Measurements from ENCODE around the gene CEBPB. TPM values are rescaled to one million over a fixed set of nuclear protein-coding genes. Genes with fewer than 3 reads are reported as not detected.

CEBPB gene
- total and polyA plus RNA-seq, 4 donors, result 19.7 to 61.8 (median 29.2) TPM

DNA sequence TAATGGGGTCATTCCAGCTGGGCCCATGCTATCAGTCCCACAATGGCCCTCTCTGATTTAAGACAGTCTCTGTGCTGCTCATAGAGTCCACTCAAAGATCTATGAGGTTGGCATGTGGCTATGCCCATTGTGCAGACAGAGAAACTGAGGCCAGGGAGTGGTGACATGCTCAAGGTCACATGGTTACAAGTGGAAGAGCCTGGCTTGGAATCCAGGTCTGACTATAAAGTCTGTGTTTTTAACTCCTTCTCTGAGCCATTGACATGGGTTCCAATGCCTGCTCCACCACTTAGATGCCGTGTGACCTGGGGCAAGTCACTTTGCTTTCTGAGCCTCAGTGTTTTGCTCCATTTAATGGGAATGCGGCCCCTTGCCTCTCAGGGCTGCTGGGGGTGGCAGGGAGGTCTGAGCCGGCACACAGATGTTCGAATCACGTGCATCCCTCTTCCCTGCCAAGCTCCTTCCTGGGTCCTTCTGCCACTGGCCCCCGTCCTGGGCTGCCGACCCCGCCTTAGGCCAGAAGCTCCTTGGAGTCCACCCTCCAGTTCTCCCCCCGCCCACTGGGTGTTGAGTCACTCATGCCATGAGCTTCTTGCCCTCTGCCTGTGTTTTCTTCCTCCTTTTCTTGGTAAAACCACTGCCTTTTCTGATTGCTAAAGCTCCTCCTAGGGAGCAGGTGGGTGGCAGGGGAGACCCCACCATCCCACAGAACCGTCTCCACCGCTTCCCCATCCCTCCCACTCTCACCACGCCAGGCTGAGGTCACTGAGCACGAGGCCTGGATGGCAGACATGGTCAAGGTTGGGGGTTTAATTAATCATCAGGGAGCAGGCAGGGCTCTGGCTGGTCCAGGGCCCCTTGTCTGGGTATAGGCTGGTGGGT, 35.7 kb downstream of the CEBPB start:
- Histone ChIP-seq H3K36me3 (ENCODE audit: control insufficient read depth in 4 of 4, insufficient read depth in 3 of 4, low read depth in 1 of 4, low read length in 3 of 4) (no peaks in the 10 kb centered on the region), H3K27ac (ENCODE audit: low read depth in 1 of 2, low read length in 2 of 2) (no peak overlapping the region), H3K4me1 (ENCODE audit: control insufficient read depth in 4 of 4, insufficient read depth in 4 of 4, low read length in 3 of 4) (peaks cover 0 to 5% (median 4%) of the 10 kb centered on the region in 4 donors), H3K27me3 (ENCODE audit: control insufficient read depth in 4 of 4, insufficient read depth in 4 of 4, low read length in 3 of 4) (no peaks in the 10 kb centered on the region), H3K4me3 (ENCODE audit: low read depth in 1 of 3, low read length in 3 of 3) (no peak overlapping the region), H3K9me3 (ENCODE audit: control insufficient read depth in 4 of 4, low read length in 3 of 4) (no peaks in the 10 kb centered on the region), H3K9ac (ENCODE audit: low read depth in 1 of 2, low read length in 2 of 2) (no peak overlapping the region)
- TF ChIP-seq TAF1 (conservative IDR thresholded peaks at IDR 0.05), result no peak
- TF ChIP-seq HNF4G (IDR thresholded peaks at IDR 0.05), result no peak
- TF ChIP-seq, protein P1, sequence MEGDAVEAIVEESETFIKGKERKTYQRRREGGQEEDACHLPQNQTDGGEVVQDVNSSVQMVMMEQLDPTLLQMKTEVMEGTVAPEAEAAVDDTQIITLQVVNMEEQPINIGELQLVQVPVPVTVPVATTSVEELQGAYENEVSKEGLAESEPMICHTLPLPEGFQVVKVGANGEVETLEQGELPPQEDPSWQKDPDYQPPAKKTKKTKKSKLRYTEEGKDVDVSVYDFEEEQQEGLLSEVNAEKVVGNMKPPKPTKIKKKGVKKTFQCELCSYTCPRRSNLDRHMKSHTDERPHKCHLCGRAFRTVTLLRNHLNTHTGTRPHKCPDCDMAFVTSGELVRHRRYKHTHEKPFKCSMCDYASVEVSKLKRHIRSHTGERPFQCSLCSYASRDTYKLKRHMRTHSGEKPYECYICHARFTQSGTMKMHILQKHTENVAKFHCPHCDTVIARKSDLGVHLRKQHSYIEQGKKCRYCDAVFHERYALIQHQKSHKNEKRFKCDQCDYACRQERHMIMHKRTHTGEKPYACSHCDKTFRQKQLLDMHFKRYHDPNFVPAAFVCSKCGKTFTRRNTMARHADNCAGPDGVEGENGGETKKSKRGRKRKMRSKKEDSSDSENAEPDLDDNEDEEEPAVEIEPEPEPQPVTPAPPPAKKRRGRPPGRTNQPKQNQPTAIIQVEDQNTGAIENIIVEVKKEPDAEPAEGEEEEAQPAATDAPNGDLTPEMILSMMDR (IDR thresholded peaks at IDR 0.05; ENCODE audit: low read depth, low read length, missing input control), result no peak
- no peak for TF ChIP-seq EGR1 (IDR thresholded peaks at IDR 0.05; ENCODE audit: low read depth in 2 of 2)
- TF ChIP-seq REST (IDR thresholded peaks at IDR 0.05), result no peak
- no peak for TF ChIP-seq ATF3 (IDR thresholded peaks at IDR 0.05)
- no peak for TF ChIP-seq FOXA1 (IDR thresholded peaks at IDR 0.05)
- TF ChIP-seq SP1 (IDR thresholded peaks at IDR 0.05), result no peak
- TF ChIP-seq HNF4A (conservative IDR thresholded peaks at IDR 0.05), result no peak
- no peak for TF ChIP-seq YY1 (IDR thresholded peaks at IDR 0.05)
- no peak for TF ChIP-seq MAX (IDR thresholded peaks at IDR 0.05)
- no peak for TF ChIP-seq RXRA (IDR thresholded peaks at IDR 0.05)
- no peak for TF ChIP-seq GABPA (IDR thresholded peaks at IDR 0.05 in 1 of 2, conservative IDR thresholded peaks at IDR 0.05 in 1 of 2)
- TF ChIP-seq JUND (IDR thresholded peaks at IDR 0.05), result no peak
- 80% methylated on average over 13 of the region's 13 CpGs for WGBS
- DNase-seq (ENCODE audit: low spot score), result no peak

DNA sequence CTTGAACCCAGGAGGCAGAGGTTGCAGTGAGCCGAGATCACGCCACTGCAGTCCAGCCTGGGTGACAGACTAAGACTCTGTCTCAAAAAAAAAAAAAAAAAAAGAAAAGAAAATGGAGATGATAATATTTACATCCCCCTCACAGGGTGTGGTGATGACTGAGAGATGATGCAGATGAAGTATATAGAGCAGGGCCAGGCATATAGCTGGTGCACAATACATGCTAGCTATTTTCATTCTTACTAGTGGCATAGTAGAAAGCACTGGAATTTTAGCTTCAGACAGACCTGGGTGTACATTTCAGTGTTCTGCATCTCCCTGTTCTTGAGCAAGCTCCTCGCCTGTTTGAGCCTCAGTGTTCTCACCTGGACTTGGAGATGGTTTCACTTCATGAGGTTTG, 36.9 kb downstream of the CEBPB start:
- 93% methylated on average over 3 of the region's 3 CpGs for WGBS
- H3K4me1 ChIP-seq (ENCODE audit: control insufficient read depth in 4 of 4, insufficient read depth in 4 of 4, low read length in 3 of 4), result no peaks in the 10 kb centered on the region
- H3K9me3 ChIP-seq (ENCODE audit: control insufficient read depth in 4 of 4, low read length in 3 of 4), result no peaks in the 10 kb centered on the region
- no peaks in the 10 kb centered on the region for H3K27me3 ChIP-seq (ENCODE audit: control insufficient read depth in 4 of 4, insufficient read depth in 4 of 4, low read length in 3 of 4)
- H3K36me3 ChIP-seq (ENCODE audit: control insufficient read depth in 4 of 4, insufficient read depth in 3 of 4, low read depth in 1 of 4, low read length in 3 of 4), result no peaks in the 10 kb centered on the region
- DNase-seq (ENCODE audit: low spot score), result no peak
- no peak overlapping the region for H3K27ac ChIP-seq (ENCODE audit: low read depth in 1 of 2, low read length in 2 of 2)
- H3K9ac ChIP-seq (ENCODE audit: low read depth in 1 of 2, low read length in 2 of 2), result no peak overlapping the region
- no peak overlapping the region for H3K4me3 ChIP-seq (ENCODE audit: low read depth in 1 of 3, low read length in 3 of 3)
- no peak for TF ChIP-seq JUND (IDR thresholded peaks at IDR 0.05)
- no peak for TF ChIP-seq YY1 (IDR thresholded peaks at IDR 0.05)
- TF ChIP-seq TAF1 (conservative IDR thresholded peaks at IDR 0.05), result no peak
- TF ChIP-seq RXRA (IDR thresholded peaks at IDR 0.05), result no peak
- TF ChIP-seq EGR1 (IDR thresholded peaks at IDR 0.05; ENCODE audit: low read depth in 2 of 2), result no peak
- TF ChIP-seq HNF4G (IDR thresholded peaks at IDR 0.05), result no peak
- TF ChIP-seq NR2F2 (IDR thresholded peaks at IDR 0.05), result no peak
- TF ChIP-seq, protein P1 (IDR thresholded peaks at IDR 0.05; ENCODE audit: low read depth, low read length, missing input control), result no peak
- TF ChIP-seq REST (IDR thresholded peaks at IDR 0.05), result no peak
- TF ChIP-seq GABPA (IDR thresholded peaks at IDR 0.05 in 1 of 2, conservative IDR thresholded peaks at IDR 0.05 in 1 of 2), result no peak
- no peak for TF ChIP-seq MAX (IDR thresholded peaks at IDR 0.05)
- no peak for TF ChIP-seq ATF3 (IDR thresholded peaks at IDR 0.05)
- TF ChIP-seq FOXA1 (IDR thresholded peaks at IDR 0.05), result no peak
- no peak for TF ChIP-seq HNF4A (conservative IDR thresholded peaks at IDR 0.05)
- TF ChIP-seq RAD21 (IDR thresholded peaks at IDR 0.05), result no peak

Measured in liver (tissue), 9 donors.